Stimulated activated CD8-positive, alpha-beta memory T cell treated with anti-CD3 and anti-CD28 coated beads, Interleukin-4, amount 100 ng/mL, for 24 hours (primary cell): ENCODE measurements around the gene RSPH10B2.
"Not testable (repeated sequence)": the region's sequence is repeated elsewhere in the genome, so short reads cannot be mapped to it uniquely, and the experiment has no call there.

Experiments used
- DNase-seq: peaks from one replicate; pipeline ENCODE4 v3.0.0-alpha.2; 2020; ENCODE audit warnings: low read depth

Gene RSPH10B2

DNA sequence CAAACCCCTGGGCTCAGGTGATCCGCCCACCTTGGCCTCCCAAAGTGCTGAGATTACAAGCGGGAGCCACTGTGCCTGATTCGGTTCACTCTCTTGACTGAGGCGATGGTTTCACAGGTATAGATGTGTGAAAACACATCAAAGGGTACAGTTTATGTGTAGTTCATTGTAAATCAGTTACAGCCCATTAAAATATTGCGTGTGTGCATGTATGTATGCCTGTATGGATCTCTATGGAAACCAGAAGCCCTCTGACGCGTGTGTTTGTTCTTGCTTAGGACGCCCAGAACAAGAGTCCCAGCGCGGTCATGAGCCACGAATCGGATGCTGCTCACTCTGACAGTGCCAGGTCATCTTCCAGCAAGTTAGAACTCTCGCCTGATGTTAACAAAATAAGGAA, 35.5 kb downstream of the RSPH10B2 start:
- not testable (repeated sequence) for DNase-seq

DNA sequence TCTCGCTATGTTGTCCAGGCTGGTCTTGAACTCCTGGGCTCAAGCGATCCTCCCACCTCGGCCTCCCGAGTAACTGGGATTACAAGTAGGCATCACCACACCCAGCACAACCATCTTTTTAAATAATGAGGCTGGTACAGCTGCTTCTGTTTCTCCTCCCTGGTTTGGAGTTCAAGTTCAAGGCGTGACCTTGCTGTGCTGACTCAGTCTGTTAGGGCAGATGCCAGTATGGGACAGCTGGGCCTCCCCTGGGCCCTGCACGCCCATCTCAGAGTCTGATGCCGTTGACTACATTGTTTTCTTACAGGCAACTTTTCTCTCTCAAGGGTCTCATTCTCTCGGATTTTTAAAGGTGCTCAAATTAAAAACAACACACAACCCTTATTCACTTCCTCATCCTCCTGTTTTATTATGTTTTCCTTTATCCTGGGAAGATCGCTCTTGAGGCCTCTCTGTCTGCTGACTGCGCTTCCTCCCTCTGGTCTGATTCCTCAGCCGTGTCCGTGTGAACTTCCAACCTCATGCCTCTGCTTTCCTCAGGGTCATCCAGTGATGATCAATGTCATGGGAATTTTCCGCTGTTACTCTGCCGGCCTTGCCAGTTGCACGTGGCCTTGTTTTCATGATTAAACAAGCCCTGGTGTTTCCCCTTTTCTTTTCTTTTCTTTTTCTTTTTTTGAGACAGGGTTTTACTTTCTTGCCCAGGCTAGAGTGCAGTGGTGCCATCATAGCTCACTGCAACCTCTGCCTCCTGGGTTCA, 38.4 kb downstream of the RSPH10B2 start:
- not testable (repeated sequence) for DNase-seq

DNA sequence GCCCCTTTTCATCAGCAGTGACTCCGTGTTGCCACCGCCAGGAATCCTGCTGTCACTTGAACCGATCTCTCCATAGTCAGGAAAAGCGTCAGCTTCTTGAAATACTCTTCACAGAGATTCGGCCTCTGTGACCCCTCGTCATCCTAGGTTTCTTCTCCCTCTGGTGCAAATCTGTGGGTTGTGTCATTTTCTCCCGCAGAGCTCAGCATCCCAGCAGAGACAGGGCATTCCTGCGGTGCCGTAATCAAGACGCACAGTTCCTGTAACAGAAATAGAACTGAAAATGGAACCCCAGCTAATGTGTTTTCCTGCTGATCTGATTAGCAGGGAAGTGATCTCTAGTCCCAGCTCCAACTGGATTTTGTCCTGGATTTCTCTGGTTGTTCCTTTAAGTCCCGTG, 40.4 kb downstream of the RSPH10B2 start:
- DNase-seq = not testable (repeated sequence)

DNA sequence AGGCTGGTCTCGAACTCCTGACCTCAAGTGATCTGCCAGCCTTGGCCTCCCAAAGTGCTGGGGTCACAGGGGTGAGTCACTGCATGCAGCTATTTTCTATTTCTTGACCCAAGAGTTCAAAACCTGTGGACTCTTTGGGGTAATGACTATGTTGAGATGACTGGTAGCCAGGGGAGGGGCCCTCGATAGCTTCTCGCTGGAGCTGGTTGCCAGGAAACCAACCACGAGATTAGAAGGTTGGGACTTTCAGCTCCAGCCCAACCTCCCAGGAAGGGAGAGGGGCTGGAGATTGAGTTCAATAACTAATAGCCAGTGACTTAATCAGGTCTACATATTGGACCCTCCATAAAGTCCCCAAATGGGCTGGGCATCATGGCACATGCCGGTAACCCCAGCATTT, 43.3 kb downstream of the RSPH10B2 start:
- DNase-seq = not testable (repeated sequence)

DNA sequence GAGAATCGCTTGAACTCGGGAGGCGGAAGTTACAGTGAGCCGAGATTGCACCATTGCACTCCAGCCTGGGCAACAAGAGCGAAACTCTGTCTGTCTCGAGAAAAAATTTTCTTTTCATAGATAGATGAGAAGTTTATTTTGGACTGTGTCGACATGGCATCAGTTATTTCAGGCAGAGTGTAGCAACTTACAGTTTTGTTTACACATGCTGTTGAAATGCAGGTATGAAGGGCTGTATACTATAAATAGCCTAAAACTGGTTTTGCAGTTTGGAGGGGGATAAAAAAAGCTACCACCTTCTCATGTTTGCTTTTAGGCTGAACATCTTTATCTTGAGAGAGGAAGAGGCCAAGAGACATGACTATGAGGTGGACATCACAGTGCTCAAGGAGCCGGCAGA, 44.1 kb downstream of the RSPH10B2 start:
- DNase-seq = not testable (repeated sequence)

DNA sequence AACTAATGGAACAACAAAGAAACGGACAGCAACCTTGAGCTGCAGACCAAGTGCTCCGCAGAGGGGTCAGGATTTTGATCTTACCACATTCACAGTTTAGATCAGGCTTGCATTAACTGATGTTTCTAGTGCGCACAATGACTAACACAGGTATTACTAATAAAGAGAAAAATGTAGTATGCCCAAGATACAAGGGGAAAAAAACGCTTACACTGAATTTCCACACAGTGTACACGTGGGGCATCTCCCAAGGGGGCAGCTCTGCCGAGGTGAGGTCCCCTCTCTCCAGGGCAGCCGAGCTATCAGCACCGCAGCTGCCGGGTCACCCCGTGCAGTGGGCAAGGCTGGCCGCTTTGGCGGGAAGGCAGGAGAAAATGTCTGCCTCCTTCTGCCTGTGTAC, 46.0 kb downstream of the RSPH10B2 start:
- DNase-seq = not testable (repeated sequence)

DNA sequence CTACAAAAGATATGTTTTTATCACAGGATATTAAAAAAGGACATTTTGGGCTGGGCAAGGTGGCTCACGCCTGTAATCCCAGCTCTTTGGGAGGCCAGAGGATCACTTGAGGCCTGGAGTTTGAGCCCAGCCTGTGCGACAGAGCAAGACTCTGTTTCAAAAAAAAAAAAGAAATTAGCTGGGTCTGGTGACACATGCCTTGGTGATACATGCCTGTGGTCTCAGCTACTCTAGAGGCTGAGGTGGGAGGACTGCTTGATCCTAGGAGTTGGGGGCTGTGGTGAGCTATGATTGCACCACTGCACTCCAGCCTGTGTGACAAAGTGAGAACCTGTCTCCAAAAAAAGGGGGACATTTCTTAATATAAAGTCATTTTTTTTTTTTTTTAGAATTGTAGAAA, 46.4 kb downstream of the RSPH10B2 start:
- not testable (repeated sequence) for DNase-seq

DNA sequence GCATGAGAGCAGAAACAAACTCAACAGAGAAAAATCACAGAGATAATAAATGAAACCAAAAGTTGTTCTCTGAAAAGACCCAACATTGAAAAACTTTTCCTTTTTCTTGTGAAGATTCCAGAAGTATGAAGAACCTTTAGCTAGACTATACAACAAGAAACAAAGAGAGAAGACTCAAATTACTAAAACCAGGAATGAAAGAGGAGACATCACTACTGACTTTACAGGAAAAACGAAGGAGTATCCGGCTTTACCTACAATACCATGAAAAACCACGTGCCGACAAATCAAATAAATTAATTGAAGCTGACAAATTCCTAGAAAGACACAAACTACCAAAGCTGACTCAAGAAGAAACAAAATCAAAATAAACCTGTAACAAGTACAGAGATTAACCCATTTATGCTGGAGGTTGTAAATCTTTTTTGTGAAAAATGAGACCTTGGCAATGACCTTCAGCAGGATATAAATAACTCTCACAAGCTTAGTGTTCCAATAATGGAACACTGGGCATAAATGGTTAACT, 53.6 kb downstream of the RSPH10B2 start:
- not testable (repeated sequence) for DNase-seq

DNA sequence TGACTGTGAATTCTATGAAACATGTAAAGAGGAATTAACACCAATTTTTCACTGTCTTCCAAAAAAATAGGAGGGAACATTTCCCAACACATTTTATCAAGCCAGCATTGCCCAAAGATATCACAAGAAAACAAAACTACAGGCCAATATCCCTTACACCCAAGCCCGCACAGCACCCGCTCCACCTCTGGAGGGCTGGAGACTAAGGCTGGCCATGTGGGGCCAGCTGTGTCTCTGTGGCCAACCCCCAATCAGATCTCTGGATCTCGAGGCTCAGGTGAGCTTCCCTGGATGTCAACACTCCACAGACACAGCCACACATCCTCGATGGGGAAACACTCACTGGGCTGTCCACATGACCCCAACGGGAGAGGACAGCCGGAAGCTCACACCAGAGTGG, 54.1 kb downstream of the RSPH10B2 start:
- DNase-seq = not testable (repeated sequence)

DNA sequence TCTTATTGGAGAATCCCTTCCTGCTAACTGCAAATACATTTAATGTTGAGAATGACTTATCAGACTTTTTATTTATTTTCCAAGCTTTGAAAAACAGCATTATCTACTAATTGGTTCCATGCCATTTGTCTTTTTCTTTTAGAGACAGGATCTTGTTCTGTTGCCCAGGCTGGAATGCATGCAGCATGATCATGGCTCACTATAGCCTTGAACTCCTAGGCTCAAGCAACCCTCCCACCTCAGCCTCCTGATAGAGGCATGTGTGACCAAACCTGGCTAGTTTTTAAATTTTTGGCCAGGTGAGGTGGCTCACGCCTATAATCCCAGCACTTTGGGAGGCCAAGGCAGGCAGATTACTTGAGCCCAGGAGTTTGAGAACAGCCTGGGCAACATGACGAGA, 59.1 kb downstream of the RSPH10B2 start:
- not testable (repeated sequence) for DNase-seq

DNA sequence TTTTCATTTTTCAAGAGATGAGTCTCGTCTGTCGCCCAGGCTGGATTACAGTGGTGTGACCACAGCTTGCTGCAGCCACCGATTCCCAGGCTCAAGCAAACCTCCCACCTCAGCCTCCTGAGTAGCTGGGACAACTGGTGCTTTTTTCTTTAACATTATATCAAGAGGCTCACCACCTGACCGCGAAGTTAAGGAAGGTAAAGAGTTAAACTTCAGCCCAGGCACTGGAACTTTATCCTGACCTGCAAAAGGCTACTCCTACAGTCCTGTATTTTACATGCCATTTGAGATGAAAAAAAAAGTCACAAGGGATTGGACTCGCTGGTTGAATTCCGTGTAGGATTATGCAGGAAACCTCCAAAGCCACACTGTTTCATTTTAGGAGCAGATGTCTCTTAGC, 61.6 kb downstream of the RSPH10B2 start:
- not testable (repeated sequence) for DNase-seq

DNA sequence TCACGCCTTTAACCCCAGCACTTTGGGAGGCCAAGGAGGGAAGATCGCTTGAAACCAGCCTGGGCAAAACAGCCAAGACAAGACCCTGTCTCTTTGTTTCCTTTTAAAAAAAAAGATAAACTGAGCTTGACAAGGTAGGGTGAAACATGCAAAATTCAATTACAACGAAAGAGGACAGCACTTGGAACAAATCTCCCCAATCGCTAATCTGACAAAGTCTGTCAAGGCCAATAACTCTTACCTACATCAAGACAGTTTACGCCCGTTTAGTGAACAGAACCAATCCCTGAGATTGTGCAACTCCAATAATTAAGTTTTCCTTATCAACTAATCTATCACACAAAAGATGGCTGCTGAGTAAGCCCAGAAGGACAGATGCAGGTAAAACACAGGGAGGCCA, 67.7 kb downstream of the RSPH10B2 start:
- not testable (repeated sequence) for DNase-seq

DNA sequence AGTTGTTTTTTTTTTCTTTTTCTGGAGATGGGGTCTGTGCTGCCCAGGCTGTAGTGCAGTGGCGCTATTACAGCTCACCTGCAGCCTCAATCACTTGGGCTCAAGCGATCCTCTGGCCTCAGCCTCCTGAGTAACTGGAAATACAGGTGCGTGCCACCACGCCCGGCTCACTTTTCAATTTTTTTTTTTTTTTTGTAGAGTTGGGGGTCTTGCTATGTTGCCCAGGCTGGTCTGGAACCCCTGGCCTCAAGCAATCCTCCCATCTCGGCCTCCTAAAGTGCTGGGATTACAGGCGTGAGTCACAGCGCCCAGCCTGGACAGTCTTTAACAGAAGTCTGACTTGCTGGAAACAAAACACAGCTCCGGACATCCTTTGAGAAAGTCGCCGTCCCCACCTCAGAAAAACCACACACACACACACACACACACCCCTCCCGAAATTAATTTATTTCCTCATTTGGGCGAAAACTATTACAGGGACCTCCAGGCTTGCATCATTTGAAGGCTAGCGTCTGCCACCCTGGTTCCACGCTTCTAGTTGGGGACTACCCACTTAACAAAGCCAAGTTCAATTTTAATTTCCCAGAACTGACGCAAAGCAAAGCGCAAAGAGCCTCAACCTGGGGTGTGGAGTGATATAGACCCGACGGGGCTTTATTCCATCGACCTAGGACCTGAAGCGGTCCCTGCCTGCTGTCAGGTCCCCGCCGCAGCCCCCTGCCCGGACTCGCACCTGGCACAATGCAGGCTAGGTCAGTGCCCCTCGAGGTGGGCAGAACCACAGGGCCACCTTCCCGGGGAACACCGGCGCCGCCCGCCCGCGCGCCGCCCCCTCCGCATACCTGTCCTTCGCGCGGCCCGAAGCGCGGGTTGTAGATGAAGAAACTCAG, 71.6 kb downstream of the RSPH10B2 start:
- DNase-seq = not testable (repeated sequence)

DNA sequence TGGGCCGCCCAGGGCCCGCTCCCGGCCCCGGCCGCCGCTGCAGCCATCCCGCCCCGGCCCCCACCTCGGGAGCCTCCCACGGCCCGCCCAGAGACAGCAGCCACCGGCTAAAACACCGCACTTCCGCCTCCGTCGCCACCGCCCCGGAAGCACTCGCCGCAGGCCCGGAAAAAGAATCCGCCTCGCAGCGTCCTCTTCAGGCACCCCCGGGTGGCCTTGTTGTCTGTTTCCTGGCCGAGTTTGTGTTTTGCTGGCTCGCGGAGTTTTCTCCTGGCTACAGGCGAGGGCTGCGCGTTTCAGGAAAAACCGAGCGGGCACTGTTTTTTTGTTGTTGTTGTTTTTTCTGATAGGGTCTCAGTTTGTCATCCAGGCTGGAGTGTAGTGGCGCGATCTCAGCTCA, 72.2 kb downstream of the RSPH10B2 start, which contains the start of gene CCZ1B:
TSS of gene CCZ1B (minus strand) at position 125 of the 400 bp plus-strand sequence. CDS start at position 47, 78 bp downstream.
- peak; percentile 83 for DNase-seq

DNA sequence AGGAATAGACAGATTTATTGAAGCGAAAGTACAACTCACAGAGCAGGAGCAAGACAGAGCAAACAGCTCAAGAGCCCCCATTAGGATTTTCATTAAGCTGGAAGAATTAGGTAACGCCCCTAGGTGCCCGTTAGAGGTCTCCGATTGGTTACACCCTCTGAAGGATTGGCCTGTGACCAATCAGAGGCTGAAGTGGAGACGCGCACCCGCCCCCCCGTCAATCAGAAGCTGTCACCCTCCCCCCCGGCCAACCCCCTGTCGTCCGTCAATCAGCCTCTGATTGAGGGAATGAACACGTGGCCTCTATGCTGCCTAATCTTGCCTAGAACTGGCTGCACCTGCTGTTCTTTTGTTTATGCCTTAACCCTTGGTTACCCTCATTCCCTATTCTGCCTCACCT, 73.3 kb downstream of the RSPH10B2 start:
- not testable (repeated sequence) for DNase-seq

DNA sequence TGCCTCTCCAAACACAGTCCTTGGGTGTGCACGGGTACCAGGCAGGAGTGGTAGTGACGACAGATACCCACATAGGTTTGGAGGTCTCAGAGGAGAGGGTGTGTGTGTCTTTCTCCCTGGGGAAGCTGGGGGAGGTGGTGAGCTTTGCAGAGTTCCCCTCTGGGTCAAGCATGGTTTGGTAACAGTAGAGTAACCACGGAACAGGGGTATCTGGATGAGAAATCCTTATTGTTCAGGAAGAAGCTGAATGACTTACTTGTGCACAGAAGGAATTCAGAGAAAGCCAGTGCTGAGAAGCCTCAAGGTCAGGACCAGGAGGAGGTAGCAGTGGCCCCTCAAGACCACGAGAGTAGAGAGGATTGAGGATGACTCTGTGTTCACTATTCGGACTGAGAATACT, 75.7 kb downstream of the RSPH10B2 start:
- DNase-seq = not testable (repeated sequence)

DNA sequence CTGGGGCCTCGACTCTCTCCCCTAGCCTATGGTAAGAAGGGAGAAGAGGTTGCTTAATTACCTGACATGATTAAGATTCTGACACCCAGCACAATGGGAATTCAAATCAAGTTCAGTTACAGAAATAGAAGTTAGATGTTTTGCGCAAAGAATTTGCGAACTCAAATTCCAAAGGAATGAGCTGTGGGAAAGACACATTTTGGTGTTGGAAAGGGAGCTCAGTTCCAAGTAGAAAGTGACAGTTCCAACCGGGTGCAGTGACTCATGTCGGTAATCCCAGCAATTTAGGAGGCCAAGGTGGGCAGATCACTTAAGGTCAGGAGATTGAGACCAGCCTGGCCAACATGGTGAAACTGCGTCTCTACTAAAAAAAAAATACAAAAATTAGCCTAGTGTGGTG, 76.1 kb downstream of the RSPH10B2 start:
- not testable (repeated sequence) for DNase-seq

DNA sequence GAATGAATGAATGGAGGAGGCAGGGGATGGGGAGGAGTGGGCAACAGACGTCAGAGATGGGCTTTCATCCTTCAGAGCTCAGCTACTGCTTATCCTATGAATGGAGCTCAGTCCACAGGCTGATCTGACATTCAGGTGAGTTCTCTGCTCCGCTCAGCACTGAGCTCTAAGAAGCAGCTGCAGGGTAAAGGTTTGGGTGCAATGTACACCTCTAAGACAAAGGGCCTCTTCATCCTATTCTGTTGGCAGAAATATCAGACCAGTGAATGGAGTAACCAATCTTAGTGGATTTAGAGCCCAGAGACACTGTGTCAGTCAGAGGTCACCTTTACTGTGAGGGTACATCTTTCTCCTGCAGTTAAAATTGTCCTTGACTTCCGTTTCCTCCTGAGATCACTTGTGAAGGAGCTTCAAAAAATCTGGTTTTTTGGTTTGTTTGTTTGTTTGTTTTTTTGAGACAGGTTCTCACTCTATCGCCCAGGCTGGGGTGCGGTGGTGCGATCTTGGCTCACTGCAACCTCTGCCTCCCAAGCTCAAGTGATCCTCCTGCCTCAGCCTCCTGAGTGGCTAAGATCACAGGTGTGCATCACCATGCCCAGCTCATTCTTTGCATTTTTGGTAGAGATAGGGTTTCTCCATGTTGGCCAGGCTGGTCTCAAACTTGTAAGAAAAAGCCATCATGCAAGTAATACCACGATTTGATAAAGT, 77.3 kb downstream of the RSPH10B2 start:
- DNase-seq = no peak

DNA sequence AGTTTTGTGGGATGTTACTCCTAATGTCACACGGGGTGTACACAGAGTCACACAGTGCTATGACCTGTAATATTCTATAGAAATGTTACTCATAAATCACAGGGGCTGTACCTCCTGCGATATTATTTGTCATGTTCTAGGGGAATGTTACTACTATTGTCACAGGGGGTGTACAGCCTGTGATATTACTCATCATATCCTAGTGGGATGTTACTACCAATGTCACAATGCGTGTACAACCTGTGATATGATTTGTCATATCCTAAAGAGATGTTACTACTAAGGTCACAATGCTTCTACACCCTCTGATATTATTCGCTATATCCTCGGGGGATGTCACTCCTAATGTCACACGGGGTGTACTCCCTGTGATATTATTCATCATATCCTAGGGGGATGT, 79.7 kb downstream of the RSPH10B2 start:
- DNase-seq = no peak

DNA sequence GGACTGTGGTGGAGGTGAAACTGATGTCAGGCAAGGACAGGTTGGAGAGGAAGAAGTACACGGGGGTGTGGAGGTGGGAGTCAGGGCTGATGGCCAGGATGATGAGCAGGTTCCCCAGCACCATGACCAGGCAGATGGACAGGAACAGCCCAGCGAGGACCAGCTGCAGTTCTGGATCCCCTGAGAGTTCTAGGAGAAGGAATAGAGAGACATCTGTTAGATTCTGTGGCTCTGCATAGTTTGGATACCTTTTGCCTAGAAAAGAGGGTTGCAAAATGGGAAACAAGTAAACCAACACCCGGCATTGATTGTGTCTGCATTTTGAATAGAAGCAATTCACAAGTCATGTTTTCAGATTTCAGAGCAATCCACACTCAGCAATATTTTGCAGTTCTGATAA, 81.6 kb downstream of the RSPH10B2 start:
- DNase-seq = not testable (repeated sequence)

DNA sequence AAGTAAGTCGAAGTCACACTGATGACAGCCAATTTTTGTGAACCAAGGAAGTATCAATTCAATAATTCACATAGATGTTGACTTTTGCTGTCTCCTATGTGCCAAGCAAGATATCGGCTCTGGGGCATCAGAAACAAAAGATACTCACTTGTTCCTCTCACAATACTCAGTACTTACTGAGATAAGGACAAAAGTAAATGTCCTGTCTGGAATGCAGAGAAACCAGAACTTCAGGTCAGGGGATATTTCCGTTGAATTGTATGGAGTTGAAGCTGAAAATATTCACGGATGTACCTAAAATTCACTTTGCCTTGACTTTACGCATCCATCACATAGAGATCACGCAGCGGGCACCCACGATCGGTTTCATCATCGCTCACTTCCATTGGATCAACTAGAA, 83.2 kb downstream of the RSPH10B2 start:
- DNase-seq = not testable (repeated sequence)
